Karpas-422 (cell line): Measurements from ENCODE around the gene WASL. TPM values are rescaled to one million over a fixed set of nuclear protein-coding genes. Genes with fewer than 3 reads are reported as not detected.
"Not testable (repeated sequence)": the region's sequence is repeated elsewhere in the genome, so short reads cannot be mapped to it uniquely, and the experiment has no call there.

Experiments
- DNase-seq: peaks from one replicate; pipeline ENCODE4 v3.0.0-alpha.2; 2015
- H2AFZ ChIP-seq: fragments of 200-600 bp; sonication (generic); 2 replicates; pipeline ENCODE4 v1.6.1; 2014; ENCODE audit warnings: antibody characterized with exemption, low read length, mixed read lengths
- H3K27ac ChIP-seq: fragments of 200-600 bp; sonication (generic); 2 replicates; pipeline ENCODE4 v1.5.1; 2014; ENCODE audit warnings: mild to moderate bottlenecking, low read length, moderate library complexity
- H3K27me3 ChIP-seq: fragments of 200-600 bp; sonication (generic); 2 replicates; pipeline ENCODE4 v1.6.1; 2014; ENCODE audit warnings: low read length, mixed read lengths
- H3K36me3 ChIP-seq: fragments of 200-600 bp; sonication (generic); 2 replicates; pipeline ENCODE4 v1.6.1; 2014; ENCODE audit warnings: low read length, mixed read lengths; ENCODE audit not compliant: insufficient read depth
- H3K4me1 ChIP-seq: fragments of 200-600 bp; sonication (generic); 2 replicates; pipeline ENCODE4 v1.6.1; 2014; ENCODE audit warnings: mild to moderate bottlenecking, low read length, mixed read lengths
- H3K4me2 ChIP-seq: fragments of 200-600 bp; sonication (generic); 2 replicates; pipeline ENCODE4 v1.6.1; 2014; ENCODE audit warnings: low read length, low read depth, mild to moderate bottlenecking; ENCODE audit not compliant: poor library complexity, severe bottlenecking
- H3K4me3 ChIP-seq: fragments of 200-600 bp; sonication (generic); 2 replicates; pipeline ENCODE4 v1.5.1; 2014; ENCODE audit warnings: mild to moderate bottlenecking, antibody characterized with exemption, low read length, mixed read lengths
- H3K79me2 ChIP-seq: fragments of 200-600 bp; sonication (generic); 2 replicates; pipeline ENCODE4 v1.6.1; 2014; ENCODE audit warnings: mild to moderate bottlenecking, low read length, mixed read lengths
- H3K9ac ChIP-seq: fragments of 200-600 bp; sonication (generic); 2 replicates; pipeline ENCODE4 v1.6.0; 2014; ENCODE audit warnings: low read length
- H3K9me2 ChIP-seq: fragments of 200-600 bp; sonication (generic), shearing (Covaris generic); replicated peaks from 2 replicates; pipeline ENCODE4 v1.6.0; 2014; ENCODE audit warnings: mild to moderate bottlenecking, low read length, moderate library complexity; ENCODE audit not compliant: insufficient read depth
- H3K9me3 ChIP-seq: fragments of 300-700, 200-600 bp; sonication (generic); 2 replicates; pipeline ENCODE4 v1.6.1; 2014; ENCODE audit warnings: low read length, mixed read lengths
- H4K20me1 ChIP-seq: fragments of 200-600 bp; sonication (generic); 2 replicates; pipeline ENCODE4 v1.6.1; 2014; ENCODE audit warnings: mild to moderate bottlenecking, antibody characterized with exemption, low read length, low read depth; ENCODE audit not compliant: insufficient read depth
- total RNA-seq: library from RNA; depleted of rRNA; stranded (reverse); fragments of >200 nt; shearing (Covaris generic); gene quantifications from 2 replicates; pipeline ENCODE4 v1.2.3, GENCODE V29; 2014; ENCODE audit warnings: low replicate concordance

The WASL gene
- total RNA-seq, 1 experiment from 2014 or later = 12.1 TPM

- Histone ChIP-seq H2AFZ (no peak overlapping the region), H3K9me2 (no peaks in the 10 kb centered on the region), H3K36me3 (peaks cover 16% of the 10 kb centered on the region), H3K9me3 (peaks cover 20% of the 10 kb centered on the region), H3K79me2 (peaks cover 99% of the 10 kb centered on the region), H3K9ac (no peak overlapping the region), H3K27me3 (no peaks in the 10 kb centered on the region), H4K20me1 (peaks cover 3% of the 10 kb centered on the region; the same call in 1 of the 2 replicates), H3K27ac (no peak overlapping the region), H3K4me1 (no peaks in the 10 kb centered on the region), H3K4me2 (no peak overlapping the region), H3K4me3 (no peak overlapping the region)
- DNase-seq = no peak
Observed at GRCh38 chr7:123738356-123738755, 10.4 kb downstream of the WASL start.

GRCh38 chr7:123737168-123737674 is 11.6 kb downstream of the WASL start:
- H4K20me1 ChIP-seq, H3K9ac ChIP-seq, H3K4me2 ChIP-seq, DNase-seq, H3K9me2 ChIP-seq, H3K4me3 ChIP-seq, H2AFZ ChIP-seq, H3K4me1 ChIP-seq, H3K27me3 ChIP-seq, H3K27ac ChIP-seq: not testable (repeated sequence)
- H3K79me2 ChIP-seq = peaks cover 99% of the 10 kb centered on the region
- H3K36me3 ChIP-seq = peaks cover 15% of the 10 kb centered on the region
- H3K9me3 ChIP-seq = peaks cover 23% of the 10 kb centered on the region

GRCh38 chr7:123735539-123735938 is 13.3 kb downstream of the WASL start:
- H3K4me2 ChIP-seq = no peak overlapping the region
- no peak overlapping the region for H3K9ac ChIP-seq
- no peak for DNase-seq
- no peak overlapping the region for H2AFZ ChIP-seq
- H3K4me1 ChIP-seq = no peaks in the 10 kb centered on the region
- no peaks in the 10 kb centered on the region for H3K9me2 ChIP-seq
- H3K9me3 ChIP-seq = peaks cover 23% of the 10 kb centered on the region
- H4K20me1 ChIP-seq = peaks cover 2% of the 10 kb centered on the region; the same call in 1 of the 2 replicates
- H3K27me3 ChIP-seq = no peaks in the 10 kb centered on the region
- H3K4me3 ChIP-seq = no peak overlapping the region
- peaks cover 98% of the 10 kb centered on the region for H3K79me2 ChIP-seq
- peaks cover 12% of the 10 kb centered on the region for H3K36me3 ChIP-seq
- no peak overlapping the region for H3K27ac ChIP-seq

- peaks cover 23% of the 10 kb centered on the region for H3K9me3 ChIP-seq
- peaks cover 12% of the 10 kb centered on the region for H3K36me3 ChIP-seq
- H3K4me1 ChIP-seq = no peaks in the 10 kb centered on the region
- no peaks in the 10 kb centered on the region for H3K9me2 ChIP-seq
- H3K4me3 ChIP-seq = no peak overlapping the region
- no peak for DNase-seq
- no peak overlapping the region for H3K4me2 ChIP-seq
- H3K27ac ChIP-seq = no peak overlapping the region
- peaks cover 99% of the 10 kb centered on the region for H3K79me2 ChIP-seq
- H3K9ac ChIP-seq = no peak overlapping the region
- no peaks in the 10 kb centered on the region for H3K27me3 ChIP-seq
- no peaks in the 10 kb centered on the region for H4K20me1 ChIP-seq
- H2AFZ ChIP-seq = no peak overlapping the region
Observed at GRCh38 chr7:123734498-123734897, 14.3 kb downstream of the WASL start.

- Histone ChIP-seq H3K79me2 (peaks cover 99% of the 10 kb centered on the region), H3K4me1 (no peaks in the 10 kb centered on the region; the same call in 1 of the 2 replicates), H3K27me3 (no peaks in the 10 kb centered on the region), H2AFZ (no peak overlapping the region), H3K4me3 (no peak overlapping the region), H3K4me2 (no peak overlapping the region), H3K9me3 (peaks cover 21% of the 10 kb centered on the region), H3K27ac (no peak overlapping the region), H3K9ac (no peak overlapping the region), H3K9me2 (no peaks in the 10 kb centered on the region), H4K20me1 (no peaks in the 10 kb centered on the region), H3K36me3 (peaks cover 12% of the 10 kb centered on the region)
- no peak for DNase-seq
Observed at GRCh38 chr7:123732413-123733091, 16.3 kb downstream of the WASL start.

GRCh38 chr7:123729218-123729578 is 19.6 kb downstream of the WASL start:
- Histone ChIP-seq H3K9me2 (no peaks in the 10 kb centered on the region), H3K79me2 (peaks cover 99% of the 10 kb centered on the region), H4K20me1 (peaks cover 9% of the 10 kb centered on the region; the same call in 1 of the 2 replicates), H3K9ac (no peak overlapping the region), H3K27ac (no peak overlapping the region), H3K36me3 (peaks cover 2% of the 10 kb centered on the region; the same call in 1 of the 2 replicates), H3K4me2 (no peak overlapping the region), H3K9me3 (0 out of 2 replicates have a peak, but pooled peaks cover 6% of the 10 kb centered on the region), H3K4me3 (no peak overlapping the region), H3K4me1 (peaks cover 31% of the 10 kb centered on the region), H3K27me3 (no peaks in the 10 kb centered on the region), H2AFZ (no peak overlapping the region)
- no peak for DNase-seq

- Histone ChIP-seq H2AFZ (no peak overlapping the region), H3K27me3 (no peaks in the 10 kb centered on the region), H3K9me2 (no peaks in the 10 kb centered on the region), H4K20me1 (peaks cover 9% of the 10 kb centered on the region; the same call in 1 of the 2 replicates), H3K9me3 (no peaks in the 10 kb centered on the region), H3K9ac (no peak overlapping the region), H3K4me1 (peaks cover 31% of the 10 kb centered on the region), H3K79me2 (peaks cover 99% of the 10 kb centered on the region), H3K27ac (no peak overlapping the region; the same call in 1 of the 2 replicates), H3K4me3 (no peak overlapping the region), H3K36me3 (no peaks in the 10 kb centered on the region), H3K4me2 (no peak overlapping the region)
- no peak for DNase-seq
Observed at GRCh38 chr7:123727071-123727837, 21.5 kb downstream of the WASL start.

- Histone ChIP-seq H3K9me2 (no peaks in the 10 kb centered on the region), H3K4me2 (peak overlapping the region; percentile 32), H3K27ac (0 out of 2 replicates have a peak overlapping the region, but pooled peaks have one; percentile 17), H3K9me3 (no peaks in the 10 kb centered on the region), H4K20me1 (peaks cover 9% of the 10 kb centered on the region; the same call in 1 of the 2 replicates), H3K9ac (no peak overlapping the region), H3K27me3 (no peaks in the 10 kb centered on the region), H3K79me2 (peaks cover 100% of the 10 kb centered on the region), H3K36me3 (no peaks in the 10 kb centered on the region), H3K4me1 (peaks cover 46% of the 10 kb centered on the region), H2AFZ (no peak overlapping the region), H3K4me3 (no peak overlapping the region)
- DNase-seq = no peak
Observed at GRCh38 chr7:123725586-123726171, 23.1 kb downstream of the WASL start.
